D721Med (cell line): Measurements from ENCODE around the gene KCTD21.

Source experiments
- DNase-seq: peaks from one replicate; pipeline ENCODE4 v3.0.0; 2011; ENCODE audit warnings: low spot score; ENCODE audit not compliant: insufficient read length
- FAIRE-seq: peaks from 2 replicates; lab custom pipeline; 2011; peaks lifted over from hg19 to GRCh38; lab: Jason Lieb, UNC
- CTCF ChIP-seq: IDR thresholded peaks from 2 replicates; pipeline ENCODE4 v1.5.1; 2012; ENCODE audit warnings: mild to moderate bottlenecking, control low read depth; ENCODE audit not compliant: insufficient read depth; ENCODE audit errors: missing control alignments

The KCTD21 gene

GRCh38 chr11:78132475-78132874, 56.0 kb downstream of the KCTD21 start:
- TF ChIP-seq CTCF = no peak
- FAIRE-seq = no peak

GRCh38 chr11:78131956-78132355, 56.5 kb downstream of the KCTD21 start:
- DNase-seq (no peak), FAIRE-seq (no peak)
- TF ChIP-seq CTCF = no peak

More at GRCh38 chr11:78132475-78132874, 56.0 kb downstream of the KCTD21 start:
- no peak for DNase-seq

- DNase-seq = no peak
These were observed 61.0 kb downstream of the KCTD21 start for GRCh38 chr11:78127403-78127802.

More at GRCh38 chr11:78127403-78127802, 61.0 kb downstream of the KCTD21 start:
- no peak for FAIRE-seq
- TF ChIP-seq CTCF = no peak
